ENCODE data around the gene CTU2. TPM values are rescaled to one million over a fixed set of nuclear protein-coding genes. Genes with fewer than 3 reads are reported as not detected.

The CTU2 gene
- total and polyA plus RNA-seq, 9 of the 15 experiments (the other 6 are each of a cell fraction or from before 2014, with no cell fraction given): 1.3 to 105 (median 23.2) TPM

DNA sequence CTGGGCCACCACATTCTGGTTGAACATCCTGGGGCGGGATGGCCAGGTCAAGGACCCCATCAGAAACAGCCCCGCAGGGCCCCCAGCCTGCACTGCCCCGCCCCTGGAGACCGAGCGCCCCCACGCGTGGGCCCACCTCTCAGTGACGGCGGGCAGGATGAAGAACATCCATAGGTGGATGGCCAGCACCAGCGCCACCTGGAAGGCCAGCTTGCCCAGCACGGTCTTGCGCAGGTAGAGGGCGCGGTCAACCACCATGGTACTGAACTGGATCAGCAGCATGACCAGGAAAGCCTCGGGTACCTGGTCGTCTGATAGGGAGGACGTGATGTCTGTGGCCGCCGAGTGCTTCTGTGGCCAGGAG is 13.6 kb downstream of the CTU2 start (continued):
- TF ChIP-seq, protein P1, sequence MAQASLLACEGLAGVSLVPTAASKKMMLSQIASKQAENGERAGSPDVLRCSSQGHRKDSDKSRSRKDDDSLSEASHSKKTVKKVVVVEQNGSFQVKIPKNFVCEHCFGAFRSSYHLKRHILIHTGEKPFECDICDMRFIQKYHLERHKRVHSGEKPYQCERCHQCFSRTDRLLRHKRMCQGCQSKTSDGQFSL (CRISPR knock-in tag; IDR thresholded peaks at IDR 0.05): no peak
- TF ChIP-seq, protein P1 (tag; IDR thresholded peaks at IDR 0.05): no peak
- TF ChIP-seq ZFP30 (CRISPR knock-in tag; IDR thresholded peaks at IDR 0.05; ENCODE audit: borderline replicate concordance) (no peak), EP300 (IDR thresholded peaks at IDR 0.05; ENCODE audit: low read length) (no peak), POLR2G (IDR thresholded peaks at IDR 0.05; ENCODE audit: low read depth, low read length) (peak; percentile 53)
- TF ChIP-seq, protein P2, sequence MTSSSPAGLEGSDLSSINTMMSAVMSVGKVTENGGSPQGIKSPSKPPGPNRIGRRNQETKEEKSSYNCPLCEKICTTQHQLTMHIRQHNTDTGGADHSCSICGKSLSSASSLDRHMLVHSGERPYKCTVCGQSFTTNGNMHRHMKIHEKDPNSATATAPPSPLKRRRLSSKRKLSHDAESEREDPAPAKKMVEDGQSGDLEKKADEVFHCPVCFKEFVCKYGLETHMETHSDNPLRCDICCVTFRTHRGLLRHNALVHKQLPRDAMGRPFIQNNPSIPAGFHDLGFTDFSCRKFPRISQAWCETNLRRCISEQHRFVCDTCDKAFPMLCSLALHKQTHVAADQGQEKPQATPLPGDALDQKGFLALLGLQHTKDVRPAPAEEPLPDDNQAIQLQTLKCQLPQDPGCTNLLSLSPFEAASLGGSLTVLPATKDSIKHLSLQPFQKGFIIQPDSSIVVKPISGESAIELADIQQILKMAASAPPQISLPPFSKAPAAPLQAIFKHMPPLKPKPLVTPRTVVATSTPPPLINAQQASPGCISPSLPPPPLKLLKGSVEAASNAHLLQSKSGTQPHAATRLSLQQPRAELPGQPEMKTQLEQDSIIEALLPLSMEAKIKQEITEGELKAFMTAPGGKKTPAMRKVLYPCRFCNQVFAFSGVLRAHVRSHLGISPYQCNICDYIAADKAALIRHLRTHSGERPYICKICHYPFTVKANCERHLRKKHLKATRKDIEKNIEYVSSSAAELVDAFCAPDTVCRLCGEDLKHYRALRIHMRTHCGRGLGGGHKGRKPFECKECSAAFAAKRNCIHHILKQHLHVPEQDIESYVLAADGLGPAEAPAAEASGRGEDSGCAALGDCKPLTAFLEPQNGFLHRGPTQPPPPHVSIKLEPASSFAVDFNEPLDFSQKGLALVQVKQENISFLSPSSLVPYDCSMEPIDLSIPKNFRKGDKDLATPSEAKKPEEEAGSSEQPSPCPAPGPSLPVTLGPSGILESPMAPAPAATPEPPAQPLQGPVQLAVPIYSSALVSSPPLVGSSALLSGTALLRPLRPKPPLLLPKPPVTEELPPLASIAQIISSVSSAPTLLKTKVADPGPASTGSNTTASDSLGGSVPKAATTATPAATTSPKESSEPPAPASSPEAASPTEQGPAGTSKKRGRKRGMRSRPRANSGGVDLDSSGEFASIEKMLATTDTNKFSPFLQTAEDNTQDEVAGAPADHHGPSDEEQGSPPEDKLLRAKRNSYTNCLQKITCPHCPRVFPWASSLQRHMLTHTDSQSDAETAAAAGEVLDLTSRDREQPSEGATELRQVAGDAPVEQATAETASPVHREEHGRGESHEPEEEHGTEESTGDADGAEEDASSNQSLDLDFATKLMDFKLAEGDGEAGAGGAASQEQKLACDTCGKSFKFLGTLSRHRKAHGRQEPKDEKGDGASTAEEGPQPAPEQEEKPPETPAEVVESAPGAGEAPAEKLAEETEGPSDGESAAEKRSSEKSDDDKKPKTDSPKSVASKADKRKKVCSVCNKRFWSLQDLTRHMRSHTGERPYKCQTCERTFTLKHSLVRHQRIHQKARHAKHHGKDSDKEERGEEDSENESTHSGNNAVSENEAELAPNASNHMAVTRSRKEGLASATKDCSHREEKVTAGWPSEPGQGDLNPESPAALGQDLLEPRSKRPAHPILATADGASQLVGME (CRISPR knock-in tag; IDR thresholded peaks at IDR 0.05): no peak
